PC-3 (cell line): ENCODE measurements around the gene HBS1L. TPM values are rescaled to one million over a fixed set of nuclear protein-coding genes. Genes with fewer than 3 reads are reported as not detected.

Source experiments
- ATAC-seq: fragments of 200-7000 bp; cut with Tn5 transposase; 2 replicates; pipeline ENCODE4 v1.9.1; 2020; ENCODE audit warnings: mild to moderate bottlenecking, moderate library complexity
- BruUV-seq: library from RNA; stranded (reverse); fragments of 400-500 nt; replicated peaks from 2 replicates; lab custom pipeline; 2021; lab: Mats Ljungman, UMichigan
- CTCF ChIA-PET: fragments of 300-600 bp; sonication (Branson Sonifier 250); formaldehyde crosslinking; loops from one replicate; lab custom pipeline; 2022; ENCODE audit warnings: antibody characterized with exemption; lab: Charles Lee
- POLR2A ChIA-PET: fragments of 300-600 bp; sonication (Branson Sonifier 250); formaldehyde crosslinking; loops from one replicate; lab custom pipeline; 2022; ENCODE audit warnings: antibody characterized with exemption; ENCODE audit not compliant: unreplicated experiment; lab: Charles Lee
- DNase-seq: peaks from one replicate; pipeline ENCODE4 v3.0.0-alpha.2; 2015
- H2AFZ ChIP-seq: fragments of 300-600 bp; sonication (generic); 2 replicates; pipeline ENCODE4 v1.6.0; 2016; ENCODE audit warnings: antibody characterized with exemption, low read length
- H3F3A ChIP-seq: fragments of 300-600 bp; sonication (generic); one replicate; pipeline ENCODE4 v1.6.0; 2017; ENCODE audit warnings: antibody characterized with exemption, low read length, control low read depth, mild to moderate bottlenecking; ENCODE audit not compliant: unreplicated experiment
- H3K27ac ChIP-seq: fragments of 300-600 bp; sonication (generic); 2 replicates; pipeline ENCODE4 v1.5.1; 2016; ENCODE audit warnings: mild to moderate bottlenecking, low read length
- H3K27me3 ChIP-seq: fragments of 300-600 bp; sonication (generic); 2 replicates; pipeline ENCODE4 v1.6.1; 2016; ENCODE audit warnings: low read length, mixed read lengths
- H3K36me3 ChIP-seq: fragments of 300-600 bp; sonication (generic); 2 replicates; pipeline ENCODE4 v1.6.1; 2016; ENCODE audit warnings: low read depth, mixed run types, low read length, mixed read lengths
- H3K4me1 ChIP-seq: fragments of 300-600 bp; sonication (generic); 2 replicates; pipeline ENCODE4 v1.5.1; 2016; ENCODE audit warnings: low read length; ENCODE audit not compliant: insufficient read depth
- H3K4me2 ChIP-seq: fragments of 300-600 bp; sonication (generic); 2 replicates; pipeline ENCODE4 v1.6.0; 2016; ENCODE audit warnings: low read length
- H3K4me3 ChIP-seq: fragments of 300-600 bp; sonication (generic); 2 replicates; pipeline ENCODE4 v1.5.1; 2016; ENCODE audit warnings: mild to moderate bottlenecking, low read length, mixed read lengths
- H3K79me2 ChIP-seq: fragments of 300-600 bp; sonication (generic); 2 replicates; pipeline ENCODE4 v1.6.1; 2017; ENCODE audit warnings: low read length, mixed read lengths
- H3K9ac ChIP-seq: fragments of 300-600 bp; sonication (generic); 2 replicates; pipeline ENCODE4 v1.6.0; 2016; ENCODE audit warnings: mild to moderate bottlenecking, low read length
- H3K9me2 ChIP-seq: fragments of 300-600 bp; sonication (generic); replicated peaks from 2 replicates; pipeline ENCODE4 v1.6.1; 2016; ENCODE audit warnings: mixed run types, low read length, mixed read lengths
- H3K9me3 ChIP-seq: fragments of 300-600 bp; sonication (generic); 2 replicates; pipeline ENCODE4 v1.6.1; 2016; ENCODE audit warnings: low read length, mixed read lengths
- H4K20me1 ChIP-seq: fragments of 300-600 bp; sonication (generic); 2 replicates; pipeline ENCODE4 v1.6.1; 2016; ENCODE audit warnings: low read length, mixed read lengths
- CTCF ChIP-seq: fragments of 300-600 bp; sonication (generic); conservative IDR thresholded peaks from 2 replicates; pipeline ENCODE4 v1.5.1; 2017; ENCODE audit warnings: antibody characterized with exemption, low read depth, mild to moderate bottlenecking, low read length
- EZH2 ChIP-seq: fragments of 300-600 bp; sonication (generic); IDR thresholded peaks from one replicate; pipeline ENCODE4 v1.6.1; 2017; ENCODE audit warnings: antibody characterized with exemption, mild to moderate bottlenecking, low read length; ENCODE audit not compliant: unreplicated experiment
- EZH2phosphoT487 ChIP-seq: fragments of 300-600 bp; sonication (generic); IDR thresholded peaks from 2 replicates; pipeline ENCODE4 v1.6.1; 2018; ENCODE audit warnings: mild to moderate bottlenecking, antibody characterized with exemption, low read length, borderline replicate concordance
- intact Hi-C: fragments of 100-400 bp; cut with micrococcal nuclease; formaldehyde crosslinking; loops from 2 replicates; pipeline ENCODE4 v1.9.0; 2023
- total RNA-seq: library from RNA; depleted of rRNA; stranded (reverse); fragments of >200 nt; gene quantifications from 2 replicates; pipeline ENCODE4 v1.2.3, GENCODE V29; 2014

HBS1L gene
- total RNA-seq, 1 experiment from 2014 or later: 53.2 TPM

GRCh38 chr6:135030056-135030473, 24.6 kb downstream of the HBS1L start:
- Histone ChIP-seq H3K36me3 (peaks cover 14% of the 10 kb centered on the region; the same call in 1 of the 2 replicates), H3K4me3 (no peak overlapping the region), H4K20me1 (no peaks in the 10 kb centered on the region), H3K79me2 (no peaks in the 10 kb centered on the region), H3K9me3 (no peaks in the 10 kb centered on the region), H3K9ac (no peak overlapping the region), H3K4me1 (no peaks in the 10 kb centered on the region), H3K9me2 (no peaks in the 10 kb centered on the region), H3F3A (no peaks in the 10 kb centered on the region), H3K27ac (no peak overlapping the region), H2AFZ (no peak overlapping the region), H3K27me3 (no peaks in the 10 kb centered on the region), H3K4me2 (no peak overlapping the region)
- no TSS peak for BruUV-seq
- ChIA-PET CTCF (no interaction called here), POLR2A (no interaction called here)
- intact Hi-C loops: no loop called here
- no peak for ATAC-seq
- TF ChIP-seq CTCF (no peak), EZH2 (no peak), EZH2phosphoT487 (no peak)
- no peak for DNase-seq

- Histone ChIP-seq H2AFZ (no peak overlapping the region), H3K4me2 (no peak overlapping the region), H3K9me2 (no peaks in the 10 kb centered on the region), H3K27me3 (no peaks in the 10 kb centered on the region), H3K79me2 (no peaks in the 10 kb centered on the region), H3K36me3 (peaks cover 9% of the 10 kb centered on the region; the same call in 1 of the 2 replicates), H3K4me1 (no peaks in the 10 kb centered on the region), H3K4me3 (no peak overlapping the region), H3K27ac (no peak overlapping the region), H3K9ac (no peak overlapping the region), H3F3A (no peaks in the 10 kb centered on the region), H3K9me3 (no peaks in the 10 kb centered on the region), H4K20me1 (no peaks in the 10 kb centered on the region)
- ATAC-seq: no peak
- TF ChIP-seq CTCF (no peak), EZH2 (no peak), EZH2phosphoT487 (no peak)
- no peak for DNase-seq
- intact Hi-C loops: no loop called here
- POLR2A ChIA-PET: no interaction called here
- BruUV-seq: no TSS peak
- CTCF ChIA-PET: no interaction called here
Observed at GRCh38 chr6:135025775-135026174, 28.8 kb downstream of the HBS1L start.

- TF ChIP-seq EZH2 (no peak), EZH2phosphoT487 (no peak), CTCF (no peak)
- Histone ChIP-seq H3K4me3 (no peak overlapping the region), H3K27me3 (no peaks in the 10 kb centered on the region), H3K9me3 (no peaks in the 10 kb centered on the region), H3K9ac (no peak overlapping the region), H3K4me1 (no peaks in the 10 kb centered on the region), H3K36me3 (peaks cover 4% of the 10 kb centered on the region; the same call in 1 of the 2 replicates), H3F3A (no peaks in the 10 kb centered on the region), H3K27ac (no peak overlapping the region), H2AFZ (no peak overlapping the region), H3K79me2 (no peaks in the 10 kb centered on the region), H4K20me1 (no peaks in the 10 kb centered on the region), H3K4me2 (no peak overlapping the region), H3K9me2 (no peaks in the 10 kb centered on the region)
- ChIA-PET POLR2A (no interaction called here), CTCF (no interaction called here)
- intact Hi-C loops: no loop called here
- ATAC-seq (no peak), DNase-seq (no peak)
- BruUV-seq: no TSS peak
Observed at GRCh38 chr6:135025175-135025574, 29.4 kb downstream of the HBS1L start.
